ENCODE results near the gene POP7. TPM values are rescaled to one million over a fixed set of nuclear protein-coding genes. Genes with fewer than 3 reads are reported as not detected.

POP7 gene
- total RNA-seq, 1 experiment from 2014 or later: 128 TPM

GRCh38 chr7:100683659-100684533, 22.0 kb upstream of the POP7 start:
- peaks cover 30% of the 10 kb centered on the region for H3K36me3 ChIP-seq (replicated peaks; ENCODE audit: control insufficient read depth, insufficient read depth, low read length)
- no peak overlapping the region for H3K4me3 ChIP-seq (ENCODE audit: insufficient read depth, low read depth, low read length)
- H3K27me3 ChIP-seq (ENCODE audit: control insufficient read depth, insufficient read depth, low read length): no peaks in the 10 kb centered on the region
- DNase-seq: peak; percentile 58

DNA sequence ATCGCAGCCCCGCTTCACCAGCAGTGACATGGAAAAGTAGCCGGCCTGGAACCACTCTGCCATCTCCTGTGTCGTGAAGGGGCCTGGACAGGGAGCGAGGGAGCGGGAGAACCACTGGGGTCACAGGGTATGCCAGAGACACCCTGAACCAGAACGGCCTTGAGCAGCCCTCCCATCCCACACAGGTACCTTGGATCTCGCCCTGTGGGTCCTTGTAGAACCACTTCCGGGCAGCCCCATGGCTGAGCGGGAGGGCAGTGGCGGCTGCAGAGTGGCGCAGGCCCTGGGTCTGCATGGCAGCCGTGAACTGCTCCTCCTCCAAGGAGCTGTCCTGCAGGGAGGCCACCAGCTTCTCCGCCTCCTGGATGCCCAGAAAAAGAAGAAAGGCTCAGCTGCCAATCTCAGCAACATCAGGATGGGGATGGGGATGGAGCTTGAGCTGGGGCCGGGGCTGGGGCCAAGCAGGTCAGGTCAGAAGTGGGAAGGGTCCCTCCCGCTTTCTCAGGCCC, 21.3 kb upstream of the POP7 start:
- peaks cover 32% of the 10 kb centered on the region for H3K36me3 ChIP-seq (replicated peaks; ENCODE audit: control insufficient read depth, insufficient read depth, low read length)
- no peak overlapping the region for H3K4me3 ChIP-seq (ENCODE audit: insufficient read depth, low read depth, low read length)
- peak; percentile 58 for DNase-seq
- no peaks in the 10 kb centered on the region for H3K27me3 ChIP-seq (ENCODE audit: control insufficient read depth, insufficient read depth, low read length)

- Histone ChIP-seq H3K36me3 (replicated peaks; ENCODE audit: control insufficient read depth, insufficient read depth, low read length) (peaks cover 34% of the 10 kb centered on the region), H3K27me3 (ENCODE audit: control insufficient read depth, insufficient read depth, low read length) (no peaks in the 10 kb centered on the region)
Observed at GRCh38 chr7:100685049-100685605, 20.8 kb upstream of the POP7 start.

GRCh38 chr7:100685631-100686145, 20.2 kb upstream of the POP7 start:
- Histone ChIP-seq H3K36me3 (replicated peaks; ENCODE audit: control insufficient read depth, insufficient read depth, low read length) (peaks cover 34% of the 10 kb centered on the region), H3K27me3 (ENCODE audit: control insufficient read depth, insufficient read depth, low read length) (no peaks in the 10 kb centered on the region)

More at GRCh38 chr7:100685049-100685605, 20.8 kb upstream of the POP7 start:
- peak; percentile 52 for DNase-seq
- no peak overlapping the region for H3K4me3 ChIP-seq (ENCODE audit: insufficient read depth, low read depth, low read length)

DNA sequence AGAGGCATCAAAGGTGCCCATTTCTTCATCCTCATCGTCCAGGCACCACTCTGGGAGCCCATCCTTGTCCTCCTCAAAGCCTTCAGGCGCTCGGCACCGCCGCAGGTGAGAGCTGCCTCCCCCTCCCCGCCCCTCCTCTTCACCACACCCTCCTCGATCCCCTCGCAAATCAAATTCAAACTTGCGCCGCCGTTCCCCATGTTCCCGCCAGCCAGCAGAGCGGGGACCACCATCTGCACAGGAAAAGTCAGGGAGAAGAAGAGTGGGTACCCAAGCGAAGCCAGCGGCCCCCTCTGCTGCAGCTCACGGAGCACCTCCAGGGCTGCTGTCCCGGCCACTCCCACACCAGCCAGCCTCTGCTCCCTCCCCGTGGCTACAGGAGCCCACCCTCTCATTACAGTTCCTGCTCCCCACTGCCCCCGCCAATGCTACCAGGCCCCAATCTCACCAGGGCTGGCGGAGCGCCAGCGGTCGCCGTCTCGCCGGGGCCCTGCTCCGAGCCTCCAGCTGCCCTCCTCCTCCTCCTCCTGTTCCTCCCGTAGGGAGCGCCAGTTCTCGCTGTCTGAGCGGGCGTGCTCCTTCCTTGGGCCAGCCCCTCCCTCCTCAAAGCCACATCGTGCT, 19.6 kb upstream of the POP7 start:
- peaks cover 34% of the 10 kb centered on the region for H3K36me3 ChIP-seq (replicated peaks; ENCODE audit: control insufficient read depth, insufficient read depth, low read length)

More at GRCh38 chr7:100685631-100686145, 20.2 kb upstream of the POP7 start:
- no peak overlapping the region for H3K4me3 ChIP-seq (ENCODE audit: insufficient read depth, low read depth, low read length)
- no peak for DNase-seq

DNA sequence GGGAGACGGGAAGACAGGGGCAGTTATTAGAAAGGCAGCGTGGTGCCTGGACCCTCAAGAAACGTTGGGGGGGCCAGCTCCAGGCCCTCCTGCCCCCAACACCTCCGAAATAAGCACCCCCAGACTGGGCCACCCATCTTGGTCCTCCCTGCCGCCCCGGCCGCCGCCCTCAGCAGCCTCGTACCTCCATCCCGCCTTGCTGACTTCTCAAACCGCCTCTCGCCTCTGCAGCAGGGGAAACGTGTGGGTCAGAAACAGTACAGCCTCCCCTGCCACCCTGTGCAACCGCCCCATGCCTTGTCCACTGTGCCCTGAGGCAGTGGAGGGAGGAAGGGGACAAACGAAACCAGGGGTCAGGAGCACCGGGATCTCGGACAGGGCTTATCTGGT, 19.1 kb upstream of the POP7 start:
- H3K27me3 ChIP-seq (ENCODE audit: control insufficient read depth, insufficient read depth, low read length): no peaks in the 10 kb centered on the region
- peaks cover 32% of the 10 kb centered on the region for H3K36me3 ChIP-seq (replicated peaks; ENCODE audit: control insufficient read depth, insufficient read depth, low read length)
- no peak for DNase-seq
- no peak overlapping the region for H3K4me3 ChIP-seq (ENCODE audit: insufficient read depth, low read depth, low read length)

More for the DNA sequence above, 19.6 kb upstream of the POP7 start:
- H3K27me3 ChIP-seq (ENCODE audit: control insufficient read depth, insufficient read depth, low read length): no peaks in the 10 kb centered on the region
- DNase-seq: peak; percentile 60
- no peak overlapping the region for H3K4me3 ChIP-seq (ENCODE audit: insufficient read depth, low read depth, low read length)

- H3K27me3 ChIP-seq (ENCODE audit: control insufficient read depth, insufficient read depth, low read length): no peaks in the 10 kb centered on the region
- peak; percentile 56 for DNase-seq
- H3K4me3 ChIP-seq (ENCODE audit: insufficient read depth, low read depth, low read length): no peak overlapping the region
- peaks cover 31% of the 10 kb centered on the region for H3K36me3 ChIP-seq (replicated peaks; ENCODE audit: control insufficient read depth, insufficient read depth, low read length)
Observed at GRCh38 chr7:100687261-100687660, 18.7 kb upstream of the POP7 start.

GRCh38 chr7:100687751-100688300, 18.1 kb upstream of the POP7 start:
- no peak overlapping the region for H3K4me3 ChIP-seq (ENCODE audit: insufficient read depth, low read depth, low read length)
- no peaks in the 10 kb centered on the region for H3K27me3 ChIP-seq (ENCODE audit: control insufficient read depth, insufficient read depth, low read length)
- DNase-seq: no peak
- peaks cover 28% of the 10 kb centered on the region for H3K36me3 ChIP-seq (replicated peaks; ENCODE audit: control insufficient read depth, insufficient read depth, low read length)

DNA sequence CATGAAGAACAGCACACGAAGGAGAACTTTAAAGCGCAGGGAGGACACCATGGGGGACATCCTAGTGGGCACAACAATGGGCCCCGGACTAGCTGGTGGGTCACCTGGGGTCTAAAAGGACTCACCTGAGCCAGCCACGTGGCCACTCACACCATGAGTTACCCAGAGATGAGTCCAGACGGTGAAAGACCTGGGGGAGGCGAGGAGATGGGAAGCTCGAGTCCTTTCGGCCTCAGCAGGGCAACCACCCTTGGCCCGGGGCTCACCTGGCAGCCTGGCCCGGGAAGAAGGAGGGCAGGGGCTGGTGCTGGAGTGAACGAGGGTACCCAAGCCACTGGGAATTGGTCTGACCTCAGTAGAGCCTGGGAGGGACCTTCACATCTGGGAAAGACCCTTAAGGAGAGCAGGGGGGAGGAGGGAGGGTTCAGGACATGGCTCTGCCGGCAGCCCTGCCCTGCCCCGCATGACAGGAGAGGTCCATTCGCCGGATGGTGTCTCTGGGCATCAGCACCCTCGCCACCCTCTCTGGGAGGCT, 17.5 kb upstream of the POP7 start:
- Histone ChIP-seq H3K27me3 (ENCODE audit: control insufficient read depth, insufficient read depth, low read length) (no peaks in the 10 kb centered on the region), H3K4me3 (ENCODE audit: insufficient read depth, low read depth, low read length) (no peak overlapping the region), H3K36me3 (replicated peaks; ENCODE audit: control insufficient read depth, insufficient read depth, low read length) (peaks cover 26% of the 10 kb centered on the region)
- peak; percentile 42 for DNase-seq

GRCh38 chr7:100689230-100690135, 16.4 kb upstream of the POP7 start:
- no peaks in the 10 kb centered on the region for H3K27me3 ChIP-seq (ENCODE audit: control insufficient read depth, insufficient read depth, low read length)
- H3K4me3 ChIP-seq (ENCODE audit: insufficient read depth, low read depth, low read length): no peak overlapping the region
- peak; percentile 56 for DNase-seq
- H3K36me3 ChIP-seq (replicated peaks; ENCODE audit: control insufficient read depth, insufficient read depth, low read length): peaks cover 23% of the 10 kb centered on the region

DNA sequence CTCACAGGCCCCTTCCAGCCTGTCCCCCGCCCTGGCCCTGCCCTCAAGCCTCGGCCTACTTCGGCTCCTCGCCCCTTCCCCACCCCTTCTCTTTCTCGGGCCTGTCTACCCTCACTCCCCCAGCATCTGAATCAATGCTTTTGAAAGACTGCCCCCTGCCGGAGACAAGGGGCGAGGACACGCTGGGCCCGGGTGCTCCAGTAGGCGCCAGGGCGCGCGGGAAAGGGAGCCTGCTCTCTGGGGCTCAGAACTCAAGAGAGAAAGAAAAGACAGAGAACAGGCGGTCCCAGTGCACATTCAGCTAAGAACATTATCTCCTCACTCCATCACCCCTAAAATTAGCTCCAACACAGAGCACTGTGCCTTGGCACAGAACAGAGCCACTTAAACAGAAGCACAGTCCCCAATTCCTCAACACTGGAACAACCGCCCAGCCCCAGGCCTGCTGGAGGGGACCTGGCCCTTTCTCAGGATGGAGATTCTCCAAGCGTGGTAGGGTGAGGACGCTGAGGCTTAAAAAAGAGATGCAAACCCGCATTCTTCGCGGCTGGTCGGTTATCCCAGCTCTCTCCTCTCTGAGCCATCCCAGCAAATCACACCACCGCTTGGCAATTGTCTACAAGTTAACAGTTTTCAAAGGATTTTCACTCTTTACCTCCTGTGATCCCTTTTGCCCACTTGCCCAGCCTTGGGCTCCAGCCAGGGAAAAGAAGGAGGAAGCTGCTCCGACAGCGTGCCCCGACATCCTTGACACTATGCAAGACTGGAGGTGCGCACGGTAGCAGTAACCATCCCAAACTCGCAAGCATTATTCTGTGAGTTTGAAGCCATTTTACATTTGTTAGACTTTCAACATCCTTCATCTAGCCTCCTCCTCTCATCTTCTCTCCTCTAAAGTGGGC, 14.0 kb upstream of the POP7 start:
- H3K4me3 ChIP-seq (ENCODE audit: insufficient read depth, low read depth, low read length): peak overlapping the region; percentile 10; the same call in 1 of the 2 replicates
- peak; percentile 98 for DNase-seq
- no peaks in the 10 kb centered on the region for H3K27me3 ChIP-seq (ENCODE audit: control insufficient read depth, insufficient read depth, low read length)
- H3K36me3 ChIP-seq (replicated peaks; ENCODE audit: control insufficient read depth, insufficient read depth, low read length): peaks cover 11% of the 10 kb centered on the region

- no peak for DNase-seq
- Histone ChIP-seq H3K36me3 (replicated peaks; ENCODE audit: control insufficient read depth, insufficient read depth, low read length) (peaks cover 9% of the 10 kb centered on the region), H3K4me3 (ENCODE audit: insufficient read depth, low read depth, low read length) (peak overlapping the region; percentile 75), H3K27me3 (ENCODE audit: control insufficient read depth, insufficient read depth, low read length) (no peaks in the 10 kb centered on the region)
Observed at GRCh38 chr7:100692578-100692961, 13.4 kb upstream of the POP7 start.

Measured in H7 (cell line).